DND-41 (cell line): ENCODE measurements around the gene MPV17.

Experiments
- EZH2 ChIP-seq: IDR thresholded peaks from 3 replicates; pipeline ENCODE4 v1.6.1; 2012; ENCODE audit warnings: borderline replicate concordance, low read depth, mild to moderate bottlenecking, moderate library complexity, low read length, inconsistent platforms; ENCODE audit not compliant: severe bottlenecking
- TF ChIP-seq, protein P1 (sequence below): IDR thresholded peaks from 2 replicates; pipeline ENCODE4 v1.5.1; 2012; ENCODE audit warnings: borderline replicate concordance, low read length, moderate library complexity, mild to moderate bottlenecking; ENCODE audit not compliant: poor library complexity, severe bottlenecking; ENCODE audit errors: extremely low read depth

- TF ChIP-seq, protein P1, sequence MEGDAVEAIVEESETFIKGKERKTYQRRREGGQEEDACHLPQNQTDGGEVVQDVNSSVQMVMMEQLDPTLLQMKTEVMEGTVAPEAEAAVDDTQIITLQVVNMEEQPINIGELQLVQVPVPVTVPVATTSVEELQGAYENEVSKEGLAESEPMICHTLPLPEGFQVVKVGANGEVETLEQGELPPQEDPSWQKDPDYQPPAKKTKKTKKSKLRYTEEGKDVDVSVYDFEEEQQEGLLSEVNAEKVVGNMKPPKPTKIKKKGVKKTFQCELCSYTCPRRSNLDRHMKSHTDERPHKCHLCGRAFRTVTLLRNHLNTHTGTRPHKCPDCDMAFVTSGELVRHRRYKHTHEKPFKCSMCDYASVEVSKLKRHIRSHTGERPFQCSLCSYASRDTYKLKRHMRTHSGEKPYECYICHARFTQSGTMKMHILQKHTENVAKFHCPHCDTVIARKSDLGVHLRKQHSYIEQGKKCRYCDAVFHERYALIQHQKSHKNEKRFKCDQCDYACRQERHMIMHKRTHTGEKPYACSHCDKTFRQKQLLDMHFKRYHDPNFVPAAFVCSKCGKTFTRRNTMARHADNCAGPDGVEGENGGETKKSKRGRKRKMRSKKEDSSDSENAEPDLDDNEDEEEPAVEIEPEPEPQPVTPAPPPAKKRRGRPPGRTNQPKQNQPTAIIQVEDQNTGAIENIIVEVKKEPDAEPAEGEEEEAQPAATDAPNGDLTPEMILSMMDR: no peak
- no peak for TF ChIP-seq EZH2
Observed at GRCh38 chr2:27263287-27264252, 59.3 kb downstream of the MPV17 start.
